Measurements from ENCODE around the gene HS6ST1. TPM values are rescaled to one million over a fixed set of nuclear protein-coding genes. Genes with fewer than 3 reads are reported as not detected.
A peak's percentile ranks its signal among the peaks of the same experiment; 100 is the strongest.

The HS6ST1 gene
- polyA plus RNA-seq, 1 experiment, result 22.4 TPM

DNA sequence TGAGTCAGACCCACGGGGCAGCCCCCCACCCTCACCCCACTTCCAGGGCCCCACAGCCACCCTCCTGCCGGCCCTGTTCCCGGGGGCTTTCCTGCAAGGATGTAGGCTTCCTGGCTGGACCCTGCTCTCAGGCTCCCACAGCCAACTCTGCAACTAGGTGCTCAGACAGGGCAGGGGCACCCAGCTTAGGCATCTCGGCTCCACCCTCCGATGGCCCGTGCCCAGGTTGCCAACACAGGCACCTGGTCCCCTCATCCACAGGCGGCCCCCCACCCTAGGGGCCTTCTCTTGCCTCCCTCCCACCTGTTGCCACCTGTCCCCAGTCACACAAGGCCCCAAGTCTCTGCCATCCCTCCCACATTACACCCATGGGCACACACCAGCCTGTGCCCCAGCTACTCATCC is 34.6 kb downstream of the HS6ST1 start:
- no peak for DNase-seq (ENCODE audit: low read depth, low spot score)
- Histone ChIP-seq H3K9me3 (ENCODE audit: control insufficient read depth, insufficient read depth, low read length) (no peaks in the 10 kb centered on the region; the same call in 1 of the 2 replicates), H3K27ac (ENCODE audit: low read depth, low read length) (no peak overlapping the region), H3K27me3 (ENCODE audit: control insufficient read depth, insufficient read depth, low read length) (no peaks in the 10 kb centered on the region), H3K4me3 (ENCODE audit: low read depth, low read length) (no peak overlapping the region)
- TF ChIP-seq CTCF (IDR thresholded peaks at IDR 0.05; ENCODE audit: low read depth, low read length), result no peak
- ChIA-PET POLR2A (no interaction called here), CTCF (interaction anchor here (0.8 kb wide), 1 partner anchor 20 kb away, joined by 3 read pairs; no protein-coding TSS in a partner anchor)

DNA sequence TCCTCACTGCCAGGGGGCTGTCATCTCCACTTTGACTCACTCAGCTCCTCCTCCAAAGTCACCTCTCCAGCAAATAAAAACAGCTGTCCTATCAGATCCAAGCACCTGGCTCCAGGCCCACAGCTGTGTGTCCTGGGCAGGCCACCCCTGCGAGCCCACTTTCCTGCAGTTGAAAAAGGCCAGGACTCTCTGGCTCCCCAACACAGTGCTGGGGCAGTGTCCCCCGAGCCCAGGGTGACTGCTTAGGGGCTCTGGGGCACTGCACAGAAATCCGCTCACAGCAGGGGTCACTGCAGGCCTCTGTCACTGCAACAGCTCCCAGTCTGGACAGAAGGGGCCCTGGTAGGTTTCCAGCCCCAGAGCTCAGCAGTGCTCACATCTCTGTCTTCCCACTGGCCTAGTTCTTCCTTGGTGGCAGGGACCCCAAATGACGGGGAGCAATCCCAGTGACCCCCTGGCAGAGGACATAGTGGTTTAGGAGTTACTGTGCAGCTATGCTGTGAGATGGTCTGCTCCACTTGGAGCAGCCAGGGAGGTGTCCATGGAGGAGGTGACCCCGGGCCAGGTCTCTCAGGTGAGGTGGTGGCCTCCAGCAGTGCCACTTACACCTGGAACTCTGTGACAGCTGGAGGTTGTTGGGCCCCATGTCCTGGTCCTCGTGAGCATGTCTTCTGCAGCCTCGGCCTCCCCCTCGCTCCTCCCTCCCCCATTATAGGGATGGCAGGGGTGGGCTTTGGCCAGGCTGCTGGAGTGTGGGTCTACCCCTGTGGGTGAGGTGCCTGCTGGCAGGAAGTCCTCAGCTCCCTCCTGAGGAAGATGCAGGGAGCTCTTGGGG is 35.5 kb downstream of the HS6ST1 start:
- Histone ChIP-seq H3K27ac (ENCODE audit: low read depth, low read length) (peak overlapping the region; percentile 2), H3K27me3 (ENCODE audit: control insufficient read depth, insufficient read depth, low read length) (no peaks in the 10 kb centered on the region), H3K4me3 (ENCODE audit: low read depth, low read length) (no peak overlapping the region), H3K9me3 (ENCODE audit: control insufficient read depth, insufficient read depth, low read length) (no peaks in the 10 kb centered on the region; the same call in 1 of the 2 replicates)
- TF ChIP-seq CTCF (IDR thresholded peaks at IDR 0.05; ENCODE audit: low read depth, low read length), result no peak
- CTCF ChIA-PET, result interaction anchor here (0.7 to 1.6 kb wide), 4 partner anchors 14 to 104 kb away, joined by 3 read pairs; no protein-coding TSS in a partner anchor
- DNase-seq (ENCODE audit: low read depth, low spot score), result no peak
- POLR2A ChIA-PET, result no interaction called here

DNA sequence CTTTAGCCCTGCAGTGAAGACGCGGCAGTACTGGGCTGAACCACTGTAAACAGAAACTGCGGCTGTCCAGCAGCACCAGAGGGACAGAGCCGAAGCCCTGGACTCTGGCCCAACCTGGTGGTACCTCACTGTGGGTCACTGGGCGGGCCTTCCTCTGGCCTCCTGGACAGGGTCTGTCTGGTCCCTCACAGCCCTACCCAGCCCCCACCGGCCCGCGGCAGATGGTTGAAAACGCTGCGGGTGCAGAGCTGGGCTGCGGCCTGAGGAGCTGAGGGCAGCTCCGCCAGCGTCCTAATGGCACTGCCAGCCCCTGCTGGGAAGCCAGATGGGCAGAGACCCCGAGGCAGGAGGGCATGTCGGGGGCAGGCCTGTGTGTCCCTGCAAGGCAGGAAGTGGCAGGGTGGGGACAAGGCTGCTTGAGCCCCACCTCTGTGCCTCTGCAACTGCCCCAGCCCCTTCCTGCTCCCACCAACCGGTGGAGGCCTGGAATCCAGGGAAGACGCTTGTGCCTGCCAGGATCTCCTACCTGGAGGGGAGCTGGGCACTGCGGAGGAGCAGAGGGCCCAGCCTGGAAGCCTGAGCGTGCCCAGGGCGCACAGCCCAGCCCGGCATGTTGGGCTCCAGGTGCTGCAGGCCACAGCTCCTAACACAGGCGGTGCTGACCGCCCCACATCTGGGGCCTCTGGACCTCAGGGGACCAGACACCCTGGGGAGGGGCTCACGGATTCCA is 36.3 kb downstream of the HS6ST1 start:
- DNase-seq (ENCODE audit: low read depth, low spot score), result no peak
- CTCF ChIA-PET, result interaction anchor here (0.7 to 1.6 kb wide), 3 partner anchors 13 to 104 kb away, joined by 3 read pairs; no protein-coding TSS in a partner anchor
- no peak overlapping the region for H3K27ac ChIP-seq (ENCODE audit: low read depth, low read length)
- TF ChIP-seq CTCF (IDR thresholded peaks at IDR 0.05; ENCODE audit: low read depth, low read length), result no peak
- H3K4me3 ChIP-seq (ENCODE audit: low read depth, low read length), result no peak overlapping the region
- no peaks in the 10 kb centered on the region for H3K27me3 ChIP-seq (ENCODE audit: control insufficient read depth, insufficient read depth, low read length)
- POLR2A ChIA-PET, result no interaction called here
- H3K9me3 ChIP-seq (ENCODE audit: control insufficient read depth, insufficient read depth, low read length), result no peaks in the 10 kb centered on the region; the same call in 1 of the 2 replicates

- POLR2A ChIA-PET, result no interaction called here
- H3K9me3 ChIP-seq (ENCODE audit: control insufficient read depth, insufficient read depth, low read length), result no peaks in the 10 kb centered on the region; the same call in 1 of the 2 replicates
Measured at GRCh38 chr2:128281852-128282245, 36.8 kb downstream of the HS6ST1 start.

More at GRCh38 chr2:128281852-128282245, 36.8 kb downstream of the HS6ST1 start:
- Histone ChIP-seq H3K27me3 (ENCODE audit: control insufficient read depth, insufficient read depth, low read length) (no peaks in the 10 kb centered on the region), H3K4me3 (ENCODE audit: low read depth, low read length) (no peak overlapping the region), H3K27ac (ENCODE audit: low read depth, low read length) (no peak overlapping the region)
- CTCF ChIA-PET, result interaction anchor here (1.6 kb wide), 1 partner anchor 103 kb away, joined by 3 read pairs; no protein-coding TSS in a partner anchor
- DNase-seq (ENCODE audit: low read depth, low spot score), result no peak
- TF ChIP-seq CTCF (IDR thresholded peaks at IDR 0.05; ENCODE audit: low read depth, low read length), result no peak
